HG03103 (cell line): ENCODE results near the gene GABARAP.

Experiments
- ATAC-seq: cut with Tn5 transposase; IDR thresholded peaks from one replicate; pipeline ENCODE4 v1.9.1; 2021; ENCODE audit warnings: low read depth; ENCODE audit not compliant: unreplicated experiment

The GABARAP gene

GRCh38 chr17:7208754-7209460, 33.3 kb downstream of the GABARAP start:
- no peak for ATAC-seq

- ATAC-seq, result no peak
Observed at GRCh38 chr17:7208027-7208571, 34.1 kb downstream of the GABARAP start.

GRCh38 chr17:7207120-7208001, 34.9 kb downstream of the GABARAP start:
- no peak for ATAC-seq

- ATAC-seq, result no peak
Observed at GRCh38 chr17:7205561-7205960, 36.7 kb downstream of the GABARAP start.

- ATAC-seq, result peak; percentile 71
Observed at GRCh38 chr17:7204828-7205461, 37.3 kb downstream of the GABARAP start.

GRCh38 chr17:7204336-7204735, 37.9 kb downstream of the GABARAP start:
- ATAC-seq, result no peak

GRCh38 chr17:7203391-7203790, 38.9 kb downstream of the GABARAP start:
- ATAC-seq, result no peak

GRCh38 chr17:7196651-7197401, 45.4 kb downstream of the GABARAP start:
- ATAC-seq, result no peak

- ATAC-seq, result no peak
Observed at GRCh38 chr17:7195971-7196370, 46.3 kb downstream of the GABARAP start.

- no peak for ATAC-seq
Observed at GRCh38 chr17:7192271-7192937, 49.8 kb downstream of the GABARAP start.

- ATAC-seq, result no peak
Observed at GRCh38 chr17:7191571-7192270, 50.5 kb downstream of the GABARAP start.

- no peak for ATAC-seq
Observed at GRCh38 chr17:7191069-7191468, 51.2 kb downstream of the GABARAP start.

GRCh38 chr17:7190276-7190917, 51.9 kb downstream of the GABARAP start:
- no peak for ATAC-seq
